Caco-2 (cell line): Measurements from ENCODE around the gene HSD17B2. TPM values are rescaled to one million over a fixed set of nuclear protein-coding genes. Genes with fewer than 3 reads are reported as not detected.

Experiments used
- BruUV-seq: library from RNA; stranded (reverse); fragments of 400-500 nt; replicated peaks from 2 replicates; lab custom pipeline; 2021; lab: Mats Ljungman, UMichigan
- CTCF ChIA-PET: fragments of 300-600 bp; sonication (Branson Sonifier 250); formaldehyde crosslinking; loops from one replicate; lab custom pipeline; 2022; ENCODE audit warnings: antibody characterized with exemption; lab: Charles Lee
- POLR2A ChIA-PET: fragments of 300-600 bp; sonication (Branson Sonifier 250); formaldehyde crosslinking; loops from one replicate; lab custom pipeline; 2022; ENCODE audit warnings: antibody characterized with exemption; lab: Charles Lee
- DNase-seq, 2 experiments: peaks; one replicate each; pipeline versions ENCODE4 v3.0.0 to v3.0.0-alpha.2; 2020 to 2022
- H3K27me3 ChIP-seq: replicated peaks from 2 replicates; pipeline ENCODE4 v1.6.0; 2011; ENCODE audit warnings: low read length; ENCODE audit not compliant: control insufficient read depth, insufficient read depth
- H3K36me3 ChIP-seq: 2 replicates; pipeline ENCODE4 v1.5.1; 2011; ENCODE audit warnings: low read length; ENCODE audit not compliant: control insufficient read depth, insufficient read depth
- H3K4me1 ChIP-seq: fragments of 250-450 bp; sonication (Bioruptor Pico); 2 replicates; pipeline ENCODE4 v1.5.1; 2020; ENCODE audit warnings: mild to moderate bottlenecking
- H3K4me3 ChIP-seq: 2 replicates; pipeline ENCODE4 v1.5.1; 2011; ENCODE audit warnings: low read depth, mild to moderate bottlenecking, control low read depth, low read length
- H3K9me3 ChIP-seq: fragments of 250-450 bp; sonication (Bioruptor Pico); 2 replicates; pipeline ENCODE4 v1.5.1; 2020; ENCODE audit warnings: mild to moderate bottlenecking, moderate library complexity
- H3K27ac Mint-ChIP-seq: one replicate; pipeline ENCODE4 v1.8.0; 2022; ENCODE audit warnings: mixed read lengths; ENCODE audit not compliant: unreplicated experiment
- H3K27me3 Mint-ChIP-seq: one replicate; pipeline ENCODE4 v1.8.0; 2022; ENCODE audit warnings: mixed read lengths; ENCODE audit not compliant: insufficient read depth, unreplicated experiment
- H3K36me3 Mint-ChIP-seq: one replicate; pipeline ENCODE4 v1.8.0; 2022; ENCODE audit warnings: mild to moderate bottlenecking, mixed read lengths; ENCODE audit not compliant: insufficient read depth, unreplicated experiment
- H3K4me1 Mint-ChIP-seq: one replicate; pipeline ENCODE4 v1.8.0; 2022; ENCODE audit warnings: low read depth, mixed read lengths; ENCODE audit not compliant: unreplicated experiment
- H3K4me3 Mint-ChIP-seq: one replicate; pipeline ENCODE4 v1.8.0; 2022; ENCODE audit warnings: mild to moderate bottlenecking, moderate library complexity, mixed read lengths; ENCODE audit not compliant: unreplicated experiment
- H3K9me3 Mint-ChIP-seq: one replicate; pipeline ENCODE4 v1.8.0; 2022; ENCODE audit warnings: mixed read lengths; ENCODE audit not compliant: unreplicated experiment
- intact Hi-C: fragments of 100-400 bp; cut with micrococcal nuclease; formaldehyde crosslinking; loops from one replicate; pipeline ENCODE4 v1.10.0; 2022; ENCODE audit not compliant: unreplicated experiment
- total RNA-seq: library from RNA; stranded (reverse); gene quantifications from 2 replicates; pipeline ENCODE4 v1.2.3, GENCODE V29; 2022
- TF ChIP-seq, protein P1 (sequence below), 2 experiments: fragments of 200-600 bp in 1 of 2; IDR thresholded peaks; 1 replicate in 1 of 2; 2 replicates in 1 of 2; pipeline versions ENCODE4 v1.5.1 to v1.8.0; 2011 to 2022; ENCODE audit warnings: antibody characterized with exemption in 1 of 2, control low read depth in 1 of 2, inconsistent platforms in 1 of 2, low read depth in 1 of 2, low read length in 1 of 2, mild to moderate bottlenecking in 1 of 2, moderate library complexity in 1 of 2; ENCODE audit not compliant: insufficient read depth in 1 of 2, severe bottlenecking in 1 of 2, unreplicated experiment in 1 of 2

Gene HSD17B2
- total RNA-seq, 1 experiment from 2014 or later = 5.1 TPM

DNA sequence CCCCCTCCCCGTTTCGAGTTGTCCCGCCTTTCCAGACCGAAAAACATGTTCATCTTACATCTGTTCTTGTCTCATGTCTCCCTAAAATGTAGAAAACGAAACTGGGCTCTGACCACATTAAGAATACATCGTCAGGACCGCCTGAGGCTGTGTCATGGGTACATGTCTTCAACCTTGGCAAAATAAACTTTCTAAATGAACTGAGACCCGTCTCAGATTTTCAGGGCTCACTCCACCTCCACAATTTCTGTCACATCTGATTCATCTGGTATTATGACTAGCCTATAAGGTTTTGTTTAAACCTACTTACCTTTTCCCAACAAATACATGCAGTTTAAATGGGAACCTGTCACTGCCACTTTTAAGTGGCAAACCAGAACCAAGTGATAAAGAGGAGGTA, 24.4 kb upstream of the HSD17B2 start:
- Mint-ChIP-seq H3K27me3 (peaks cover 4% of the 10 kb centered on the region), H3K27ac (peak overlapping the region; percentile 63), H3K36me3 (no peaks in the 10 kb centered on the region), H3K4me3 (peak overlapping the region; percentile 76), H3K4me1 (no peaks in the 10 kb centered on the region), H3K9me3 (peaks cover 39% of the 10 kb centered on the region)
- Histone ChIP-seq H3K27me3 (no peaks in the 10 kb centered on the region), H3K4me1 (no peaks in the 10 kb centered on the region), H3K9me3 (peaks cover 40% of the 10 kb centered on the region), H3K36me3 (no peaks in the 10 kb centered on the region), H3K4me3 (peak overlapping the region; percentile 41)
- intact Hi-C loops = no loop called here
- CTCF ChIA-PET = no interaction called here
- POLR2A ChIA-PET = no interaction called here
- TF ChIP-seq, protein P1, sequence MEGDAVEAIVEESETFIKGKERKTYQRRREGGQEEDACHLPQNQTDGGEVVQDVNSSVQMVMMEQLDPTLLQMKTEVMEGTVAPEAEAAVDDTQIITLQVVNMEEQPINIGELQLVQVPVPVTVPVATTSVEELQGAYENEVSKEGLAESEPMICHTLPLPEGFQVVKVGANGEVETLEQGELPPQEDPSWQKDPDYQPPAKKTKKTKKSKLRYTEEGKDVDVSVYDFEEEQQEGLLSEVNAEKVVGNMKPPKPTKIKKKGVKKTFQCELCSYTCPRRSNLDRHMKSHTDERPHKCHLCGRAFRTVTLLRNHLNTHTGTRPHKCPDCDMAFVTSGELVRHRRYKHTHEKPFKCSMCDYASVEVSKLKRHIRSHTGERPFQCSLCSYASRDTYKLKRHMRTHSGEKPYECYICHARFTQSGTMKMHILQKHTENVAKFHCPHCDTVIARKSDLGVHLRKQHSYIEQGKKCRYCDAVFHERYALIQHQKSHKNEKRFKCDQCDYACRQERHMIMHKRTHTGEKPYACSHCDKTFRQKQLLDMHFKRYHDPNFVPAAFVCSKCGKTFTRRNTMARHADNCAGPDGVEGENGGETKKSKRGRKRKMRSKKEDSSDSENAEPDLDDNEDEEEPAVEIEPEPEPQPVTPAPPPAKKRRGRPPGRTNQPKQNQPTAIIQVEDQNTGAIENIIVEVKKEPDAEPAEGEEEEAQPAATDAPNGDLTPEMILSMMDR (IDR thresholded peaks at IDR 0.05; ENCODE audit: insufficient read depth in 1 of 2, low read depth in 1 of 2, low read length in 1 of 2, severe bottlenecking in 1 of 2, unreplicated experiment in 1 of 2) = no peak
- no peak for DNase-seq
- TSS peak; percentile 57 for BruUV-seq

DNA sequence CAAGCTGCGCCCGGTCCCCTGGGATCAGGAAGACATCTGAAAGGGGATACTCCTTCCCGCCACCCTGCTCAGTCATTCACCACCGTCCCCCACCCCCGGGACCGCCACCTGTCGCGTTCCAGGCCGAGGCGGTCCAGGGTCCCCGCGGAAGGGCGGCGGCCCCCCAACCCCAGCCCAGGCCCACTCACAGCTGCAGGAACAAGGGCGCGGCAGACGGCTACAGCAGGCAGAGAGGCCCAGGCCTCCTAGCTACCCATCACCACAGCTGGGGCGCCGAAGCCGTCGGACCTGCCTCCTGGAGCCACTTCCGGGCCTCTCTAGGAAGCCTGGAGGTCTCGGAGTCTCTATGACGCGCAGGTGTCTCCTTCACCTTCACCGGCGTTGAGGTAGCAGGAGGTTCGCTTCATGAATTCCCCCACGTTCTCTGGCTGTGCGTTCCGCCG, 23.8 kb upstream of the HSD17B2 start, which contains the start of gene SDR42E1:
SDR42E1 (minus strand) TSS at position 272 of the 443 bp plus-strand sequence. CDS start 10,612 bp downstream, outside the sequence.
- Histone ChIP-seq H3K4me3 (peak within 1 kb of the TSS; percentile 41), H3K27me3 (no peaks in the 10 kb centered on the region), H3K36me3 (no peaks in the 10 kb centered on the region), H3K4me1 (no peaks in the 10 kb centered on the region), H3K9me3 (peaks cover 40% of the 10 kb centered on the region)
- H3K9me3 Mint-ChIP-seq = peaks cover 39% of the 10 kb centered on the region
- H3K27ac Mint-ChIP-seq = peak within 1 kb of the TSS; percentile 63
- BruUV-seq = no TSS peak
- no peaks in the 10 kb centered on the region for H3K36me3 Mint-ChIP-seq
- peaks cover 4% of the 10 kb centered on the region for H3K27me3 Mint-ChIP-seq
- peak; percentile 74 to 79 for DNase-seq
- TF ChIP-seq, protein P1 (IDR thresholded peaks at IDR 0.05; ENCODE audit: insufficient read depth in 1 of 2, low read depth in 1 of 2, low read length in 1 of 2, severe bottlenecking in 1 of 2, unreplicated experiment in 1 of 2) = no peak
- no peaks in the 10 kb centered on the region for H3K4me1 Mint-ChIP-seq
- POLR2A ChIA-PET = no interaction called here
- peak within 1 kb of the TSS; percentile 76 for H3K4me3 Mint-ChIP-seq
- CTCF ChIA-PET = no interaction called here
- intact Hi-C loops = no loop called here

DNA sequence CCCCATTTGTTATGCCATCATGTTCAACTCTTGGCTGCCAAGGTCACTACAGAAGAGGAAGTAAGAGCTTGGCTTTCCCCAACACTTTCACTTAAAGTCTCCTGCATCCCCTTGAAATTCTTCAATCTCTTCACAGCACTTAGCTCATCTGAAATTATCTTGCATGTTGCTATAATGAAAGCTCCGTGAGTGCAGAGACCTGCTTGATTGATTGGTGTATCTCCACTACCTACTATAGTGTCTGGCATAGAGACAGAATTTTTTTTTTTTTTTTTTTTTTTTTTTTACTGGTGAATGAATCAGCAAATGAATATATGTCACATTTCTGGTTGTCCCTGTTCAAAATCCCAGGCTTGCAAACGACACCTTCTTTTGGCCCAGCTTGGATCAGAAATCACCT, 21.9 kb upstream of the HSD17B2 start:
- TF ChIP-seq, protein P1 (IDR thresholded peaks at IDR 0.05; ENCODE audit: insufficient read depth in 1 of 2, low read depth in 1 of 2, low read length in 1 of 2, severe bottlenecking in 1 of 2, unreplicated experiment in 1 of 2) = no peak
- H3K27me3 Mint-ChIP-seq = peaks cover 7% of the 10 kb centered on the region
- H3K9me3 Mint-ChIP-seq = peaks cover 33% of the 10 kb centered on the region
- Histone ChIP-seq H3K36me3 (no peaks in the 10 kb centered on the region), H3K4me3 (no peak overlapping the region), H3K27me3 (no peaks in the 10 kb centered on the region), H3K9me3 (peaks cover 33% of the 10 kb centered on the region), H3K4me1 (no peaks in the 10 kb centered on the region)
- DNase-seq = no peak
- intact Hi-C loops = no loop called here
- no peak overlapping the region for H3K27ac Mint-ChIP-seq
- no peak overlapping the region for H3K4me3 Mint-ChIP-seq
- BruUV-seq = no TSS peak
- no peaks in the 10 kb centered on the region for H3K36me3 Mint-ChIP-seq
- POLR2A ChIA-PET = no interaction called here
- H3K4me1 Mint-ChIP-seq = no peaks in the 10 kb centered on the region
- CTCF ChIA-PET = interaction anchor here (0.8 kb wide), 1 partner anchor 16 kb away, joined by 3 read pairs; no protein-coding TSS in a partner anchor
